Ectodermal cell (in vitro differentiated cells): ENCODE data around the gene ZGRF1.

Experiments used
- H3K27ac ChIP-seq: 2 replicates; pipeline ENCODE4 v1.7.0; 2013; ENCODE audit warnings: mild to moderate bottlenecking, low read depth, low read length; ENCODE audit not compliant: insufficient read depth, poor library complexity, severe bottlenecking
- H3K27me3 ChIP-seq: 2 replicates; pipeline ENCODE4 v1.7.0; 2013; ENCODE audit warnings: mild to moderate bottlenecking, low read length; ENCODE audit not compliant: insufficient read depth, control insufficient read depth, poor library complexity, severe bottlenecking
- H3K36me3 ChIP-seq: one replicate; pipeline ENCODE4 v1.7.0; 2013; ENCODE audit warnings: low read length; ENCODE audit not compliant: control insufficient read depth, insufficient read depth
- H3K4me1 ChIP-seq: one replicate; pipeline ENCODE4 v1.7.0; 2013; ENCODE audit warnings: low read length; ENCODE audit not compliant: control insufficient read depth, insufficient read depth
- H3K4me3 ChIP-seq: 2 replicates; pipeline ENCODE4 v1.7.0; 2013; ENCODE audit warnings: low read depth, low read length, control low read depth; ENCODE audit not compliant: insufficient read depth
- H3K9me3 ChIP-seq: 2 replicates; pipeline ENCODE4 v1.7.0; 2013; ENCODE audit warnings: mild to moderate bottlenecking, low read length, moderate library complexity; ENCODE audit not compliant: control insufficient read depth
- WGBS, 2 experiments: methylation state at CpG; one replicate each; pipeline ENCODE4 v1.1.7; 2013; ENCODE audit warnings: missing lambda C conversion rate in 2 of 2; 5-methylcytosine and 5-hydroxymethylcytosine counted together

Gene ZGRF1

DNA sequence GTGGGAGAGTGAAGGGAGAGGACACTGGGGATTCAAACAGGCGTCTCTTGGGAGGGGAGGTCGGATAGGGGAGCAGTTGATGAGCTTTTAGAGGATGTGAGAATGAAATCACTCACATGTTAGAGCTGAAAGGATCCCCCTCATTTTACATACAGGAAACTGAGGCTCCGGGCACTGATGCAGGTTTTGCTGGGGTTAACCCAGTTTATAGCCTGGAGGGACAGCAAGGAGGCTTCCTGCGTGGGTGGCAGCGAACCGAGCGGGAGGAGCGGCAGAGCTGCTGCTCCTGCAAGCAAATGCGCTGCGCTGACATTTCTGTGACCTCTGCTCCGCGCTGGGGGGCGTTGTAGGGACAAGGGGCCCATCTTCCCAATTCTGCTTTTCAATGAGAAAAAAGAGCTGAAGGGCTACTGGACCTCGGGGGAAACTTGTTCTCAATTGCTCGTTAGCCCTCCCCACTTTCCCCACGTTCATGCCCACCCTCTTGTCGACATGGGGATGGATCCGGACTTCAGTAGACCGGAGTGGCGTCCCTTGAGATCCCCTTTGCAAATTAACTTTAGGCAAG is 119.6 kb downstream of the ZGRF1 start:
- Histone ChIP-seq H3K27ac (no peak overlapping the region), H3K4me3 (peak overlapping the region; percentile 27)

DNA sequence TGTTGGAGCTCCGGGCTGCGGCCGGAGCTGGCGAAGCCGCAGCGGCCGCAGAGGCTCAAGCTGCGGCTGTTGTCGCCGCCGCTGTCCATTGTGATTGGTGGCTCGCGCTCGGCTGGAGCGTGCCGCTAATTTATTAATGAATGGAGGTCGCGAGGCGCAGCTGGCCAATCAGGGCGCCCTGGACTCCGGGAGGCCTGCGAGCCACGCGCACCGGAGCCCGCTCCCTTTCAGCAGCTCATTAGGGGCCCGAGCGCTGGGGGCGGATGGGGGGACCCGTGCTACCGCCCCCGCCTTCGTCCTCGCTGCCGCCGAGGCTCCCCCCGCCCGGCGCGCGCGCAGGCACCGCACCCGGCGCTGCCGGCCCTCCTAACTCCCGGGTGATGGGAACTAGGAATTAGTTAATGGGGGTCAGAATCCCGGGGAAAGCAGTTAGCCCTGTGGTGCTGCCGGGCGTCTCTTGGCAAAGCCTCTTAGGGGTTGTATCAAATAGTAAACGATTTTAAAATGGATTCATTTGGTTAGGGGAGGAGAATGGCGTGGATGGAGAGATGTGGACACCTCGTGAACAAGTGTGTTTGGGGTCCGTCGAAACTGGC is 120.1 kb downstream of the ZGRF1 start:
- H3K27me3 ChIP-seq = peaks cover 100% of the 10 kb centered on the region
- no peak overlapping the region for H3K27ac ChIP-seq
- no peaks in the 10 kb centered on the region for H3K36me3 ChIP-seq
- H3K9me3 ChIP-seq = no peaks in the 10 kb centered on the region
- 1% methylated on average over 55 of the region's 55 CpGs for WGBS, 2 experiments
- H3K4me1 ChIP-seq = peaks cover 45% of the 10 kb centered on the region
- H3K4me3 ChIP-seq = peak overlapping the region; percentile 27

More for the DNA sequence above, 119.6 kb downstream of the ZGRF1 start:
- no peaks in the 10 kb centered on the region for H3K9me3 ChIP-seq
- no peaks in the 10 kb centered on the region for H3K36me3 ChIP-seq
- WGBS, 2 experiments = 1% methylated on average over 20 of the region's 20 CpGs
- peaks cover 100% of the 10 kb centered on the region for H3K27me3 ChIP-seq
- H3K4me1 ChIP-seq = peaks cover 49% of the 10 kb centered on the region

DNA sequence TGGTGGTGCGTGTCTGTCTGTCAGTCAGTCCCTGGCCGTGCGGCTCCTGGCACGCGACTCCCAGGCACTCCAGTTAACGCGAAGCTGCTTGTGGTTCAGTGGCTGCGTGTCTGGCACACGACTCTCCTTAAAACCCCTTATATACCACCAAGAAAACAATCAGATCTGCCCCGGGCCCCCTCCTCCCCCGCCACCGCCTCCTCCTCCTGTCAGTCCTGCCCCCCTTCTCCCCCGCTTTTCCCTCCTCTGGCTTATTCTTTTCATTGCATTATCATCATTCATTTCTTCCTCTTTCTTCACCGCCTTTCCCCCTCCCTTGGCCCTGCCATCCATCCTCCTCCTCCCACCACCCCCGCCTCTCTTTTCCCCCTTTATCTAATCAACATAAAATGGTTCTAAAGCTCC is 120.6 kb downstream of the ZGRF1 start, which contains the start of gene NEUROG2:
NEUROG2 (minus strand) TSS at position 115 of the 405 bp plus-strand sequence. CDS start 705 bp downstream, outside the sequence.
- WGBS, 2 experiments = 0 to 1% methylated on average over 15 of the region's 15 CpGs
- no peaks in the 10 kb centered on the region for H3K36me3 ChIP-seq

DNA sequence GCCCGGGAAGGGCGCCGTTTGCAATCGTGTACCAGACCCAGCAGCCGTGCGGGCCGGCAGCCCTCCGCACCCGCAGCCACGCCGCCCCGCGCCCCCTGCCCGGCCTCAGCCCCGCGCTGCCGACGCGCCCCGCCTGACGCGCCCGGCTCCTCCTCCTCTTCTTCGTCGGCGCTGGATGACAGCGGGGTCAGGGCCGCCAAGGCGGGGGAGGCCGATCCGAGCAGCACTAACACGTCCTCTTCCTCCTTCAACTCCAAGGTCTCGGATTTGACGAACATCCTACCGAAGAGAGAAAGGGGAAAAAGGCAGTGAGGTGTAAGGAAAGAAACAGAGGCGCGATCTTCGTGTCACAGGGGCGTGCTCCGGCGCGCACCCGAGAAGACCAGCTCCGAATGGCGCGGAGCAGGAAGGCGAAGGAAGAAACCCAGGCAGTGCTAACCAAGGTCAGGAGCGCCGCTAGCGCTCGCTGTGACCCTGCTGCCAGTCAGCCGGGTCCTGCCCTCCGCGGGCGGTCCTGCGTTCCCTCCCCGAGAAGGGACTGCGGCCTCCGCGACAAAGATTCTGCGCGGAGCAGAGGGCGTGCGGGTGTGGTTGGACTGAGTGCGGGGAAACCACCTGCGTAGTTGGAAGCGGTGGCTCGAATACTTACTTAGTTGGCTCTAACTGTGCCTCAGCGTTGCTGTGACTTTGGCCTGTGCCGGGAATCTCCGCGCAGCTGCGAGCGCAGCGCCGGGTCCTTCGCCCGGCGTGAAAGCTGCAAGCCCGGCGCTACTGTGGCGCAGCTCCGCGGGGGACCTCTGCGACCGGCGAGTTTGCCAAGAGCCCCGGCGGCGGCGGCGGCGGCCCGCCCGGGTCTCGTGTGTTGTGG is 121.3 kb downstream of the ZGRF1 start:
- Histone ChIP-seq H3K36me3 (no peaks in the 10 kb centered on the region), H3K4me1 (peaks cover 45% of the 10 kb centered on the region), H3K27me3 (peaks cover 100% of the 10 kb centered on the region), H3K9me3 (no peaks in the 10 kb centered on the region), H3K27ac (no peak overlapping the region), H3K4me3 (peak overlapping the region; percentile 24)
- whole genome bisulfite sequencing, 2 experiments = 1% methylated on average over 96 of the region's 96 CpGs

More for the DNA sequence above, 120.6 kb downstream of the ZGRF1 start, which contains the start of gene NEUROG2:
- peaks cover 100% of the 10 kb centered on the region for H3K27me3 ChIP-seq
- peaks cover 46% of the 10 kb centered on the region for H3K4me1 ChIP-seq
- H3K9me3 ChIP-seq = no peaks in the 10 kb centered on the region
- peak within 1 kb of the TSS; percentile 27 for H3K4me3 ChIP-seq
- no peak within 1 kb of the TSS for H3K27ac ChIP-seq

DNA sequence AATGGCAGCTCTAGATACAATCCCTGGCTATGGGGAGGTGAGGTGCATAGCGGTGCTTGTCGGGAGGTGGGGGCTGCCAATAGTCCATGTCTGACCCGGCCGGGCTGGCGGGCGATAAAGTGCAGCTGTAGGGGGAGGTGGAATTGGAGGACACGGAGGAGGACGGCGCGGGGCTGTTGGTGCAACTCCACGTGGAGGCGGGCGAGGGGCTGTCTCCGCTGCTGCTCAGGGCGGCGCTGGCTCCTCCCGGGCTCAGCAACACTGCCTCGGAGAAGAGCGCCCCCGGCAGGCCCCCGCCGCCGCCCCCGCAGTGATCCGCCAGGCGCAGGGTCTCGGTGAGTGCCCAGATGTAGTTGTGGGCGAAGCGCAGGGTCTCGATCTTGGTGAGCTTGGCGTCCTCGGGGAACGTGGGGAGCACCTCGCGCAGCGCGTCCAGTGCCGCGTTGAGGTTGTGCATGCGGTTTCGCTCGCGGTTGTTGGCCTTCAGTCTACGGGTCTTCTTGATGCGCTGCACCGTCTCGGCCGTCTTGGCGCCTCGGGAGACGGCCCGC is 122.0 kb downstream of the ZGRF1 start:
- peaks cover 41% of the 10 kb centered on the region for H3K4me1 ChIP-seq
- H3K27me3 ChIP-seq = peaks cover 100% of the 10 kb centered on the region
- no peaks in the 10 kb centered on the region for H3K9me3 ChIP-seq
- WGBS, 2 experiments = 1% methylated on average over 52 of the region's 52 CpGs
- H3K27ac ChIP-seq = no peak overlapping the region
- H3K4me3 ChIP-seq = peak overlapping the region; percentile 24
- H3K36me3 ChIP-seq = no peaks in the 10 kb centered on the region

DNA sequence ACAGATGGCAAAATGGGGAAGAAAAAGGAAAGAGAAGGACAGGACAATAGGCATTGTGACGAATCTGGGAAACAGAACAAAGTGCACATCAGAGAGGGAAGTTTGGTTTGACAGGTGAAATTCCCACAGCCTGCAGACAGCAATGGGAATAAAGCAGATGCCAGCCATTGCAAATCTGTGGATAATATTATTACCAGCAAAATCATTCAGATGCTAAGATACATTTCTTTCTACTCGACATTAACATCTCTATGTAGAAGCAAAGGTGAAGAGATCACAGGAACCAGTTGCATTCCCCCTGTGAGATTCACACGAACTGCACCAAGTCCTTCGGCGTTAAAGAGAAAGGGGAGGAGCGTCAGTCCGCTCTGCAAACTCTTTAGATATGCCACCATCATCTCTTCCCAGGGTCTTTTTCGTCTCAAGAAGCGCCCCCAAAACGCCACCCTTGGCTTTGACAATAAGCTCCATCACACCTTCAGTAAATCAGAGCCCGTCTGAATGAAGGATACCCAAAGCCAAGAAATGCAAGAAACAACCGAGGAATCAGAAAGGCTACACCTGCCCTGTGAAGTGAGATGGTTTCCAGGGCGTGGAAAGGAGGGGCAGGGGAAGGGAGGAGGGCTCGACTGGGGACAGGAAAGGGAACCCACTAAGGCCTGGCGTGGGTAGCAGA is 122.6 kb downstream of the ZGRF1 start:
- Histone ChIP-seq H3K9me3 (no peaks in the 10 kb centered on the region), H3K4me1 (peaks cover 46% of the 10 kb centered on the region), H3K27me3 (peaks cover 100% of the 10 kb centered on the region), H3K36me3 (no peaks in the 10 kb centered on the region), H3K4me3 (no peak overlapping the region), H3K27ac (no peak overlapping the region)
- 2% methylated on average over 15 of the region's 15 CpGs for WGBS, 2 experiments

DNA sequence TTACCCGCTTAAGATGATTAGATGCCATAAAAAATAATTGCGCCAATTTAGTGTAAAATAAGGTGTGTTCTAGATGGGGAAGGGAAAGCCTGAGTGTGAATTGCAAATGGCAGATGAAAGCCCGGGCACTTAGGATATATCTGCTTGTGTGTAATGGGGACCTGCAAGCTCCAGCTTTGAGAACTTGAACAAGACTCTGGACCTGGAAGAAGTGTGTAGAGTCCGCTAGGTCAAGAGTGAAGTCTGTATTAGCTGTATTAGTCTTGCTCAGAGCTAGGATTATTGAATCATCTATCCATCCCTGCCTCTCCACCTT is 124.9 kb downstream of the ZGRF1 start:
- H3K27ac ChIP-seq = no peak overlapping the region
- H3K36me3 ChIP-seq = no peaks in the 10 kb centered on the region
- H3K4me1 ChIP-seq = peaks cover 41% of the 10 kb centered on the region
- H3K27me3 ChIP-seq = peaks cover 100% of the 10 kb centered on the region
- 19 to 22% methylated on average over 4 of the region's 4 CpGs for WGBS, 2 experiments
- no peaks in the 10 kb centered on the region for H3K9me3 ChIP-seq
- no peak overlapping the region for H3K4me3 ChIP-seq

DNA sequence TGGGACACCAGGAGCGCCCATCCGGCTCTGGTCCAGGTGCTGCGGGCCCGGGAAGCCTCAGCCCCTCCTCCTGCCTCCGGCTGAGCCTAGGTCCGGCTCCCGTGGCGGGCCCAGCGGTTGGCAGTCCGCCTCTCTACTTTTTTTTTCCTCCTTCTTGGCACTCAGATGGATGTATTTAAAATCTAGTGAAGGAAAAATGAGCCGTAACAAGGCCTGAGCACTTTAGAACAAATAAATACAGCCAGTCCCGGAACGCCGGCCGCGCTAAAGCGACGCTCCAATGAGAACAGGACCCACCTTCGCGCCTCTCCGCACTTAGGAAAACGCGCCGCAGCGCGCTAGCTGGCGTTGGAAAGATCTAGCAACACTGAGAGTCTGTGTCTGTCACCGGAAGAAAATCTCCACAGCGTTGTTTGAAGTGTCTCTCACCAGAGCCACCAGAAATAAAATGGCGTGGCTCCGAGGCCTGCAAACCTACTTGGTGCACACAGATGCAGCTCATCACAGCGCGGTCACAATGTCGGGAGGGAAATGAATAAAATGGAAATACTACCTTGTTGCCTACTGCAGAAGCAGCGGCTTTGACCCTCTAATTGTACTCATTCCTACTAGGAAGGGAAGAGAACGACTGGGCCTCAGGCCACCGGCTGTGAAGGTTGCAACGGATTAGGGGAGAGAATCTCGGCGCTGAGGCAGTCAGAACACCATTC is 125.5 kb downstream of the ZGRF1 start:
- WGBS, 2 experiments = 1% methylated on average over 39 to 40 of the region's 40 CpGs
- H3K36me3 ChIP-seq = no peaks in the 10 kb centered on the region
- peaks cover 100% of the 10 kb centered on the region for H3K27me3 ChIP-seq
- H3K4me1 ChIP-seq = peaks cover 37% of the 10 kb centered on the region
- peak overlapping the region; percentile 24 for H3K4me3 ChIP-seq
- no peaks in the 10 kb centered on the region for H3K9me3 ChIP-seq
- H3K27ac ChIP-seq = no peak overlapping the region

DNA sequence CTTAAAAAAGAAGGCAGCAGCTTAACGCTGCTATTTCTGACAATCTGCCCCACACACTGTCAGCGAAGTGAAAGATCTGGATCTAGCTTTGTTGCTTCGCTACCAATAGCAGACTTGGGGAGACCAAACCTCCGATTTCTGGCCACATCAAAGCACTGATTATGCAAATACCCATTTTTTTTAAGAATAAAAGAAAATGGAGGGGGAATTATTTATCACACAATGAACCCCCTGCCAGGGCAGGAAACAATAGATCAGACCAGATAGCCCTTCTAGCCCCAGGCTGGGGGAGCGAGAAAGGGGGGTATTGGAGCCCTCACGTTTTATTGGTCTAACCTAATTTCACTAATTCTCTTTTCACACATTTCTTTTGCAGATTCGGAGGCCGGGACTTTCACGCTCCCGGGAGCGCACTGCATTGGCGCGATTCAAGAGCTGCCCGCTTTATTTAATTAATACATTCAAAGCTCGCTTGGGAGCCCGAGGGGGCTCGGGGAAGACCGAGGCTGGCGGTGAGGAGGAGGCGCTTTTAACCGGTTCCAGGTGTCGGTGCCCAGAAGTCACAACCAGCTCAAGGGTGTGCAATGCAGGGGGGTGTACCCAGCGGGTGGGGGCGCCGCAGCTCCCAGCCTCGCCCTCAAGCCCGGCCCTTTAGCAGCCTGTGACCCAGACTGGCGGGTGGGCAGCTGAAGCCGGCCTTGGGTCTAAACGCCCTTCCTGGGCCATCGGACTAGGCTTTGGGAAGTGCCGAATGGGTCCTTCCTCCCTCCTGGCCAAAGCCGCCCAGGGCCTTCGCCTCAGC is 126.2 kb downstream of the ZGRF1 start:
- Histone ChIP-seq H3K9me3 (no peaks in the 10 kb centered on the region), H3K4me1 (peaks cover 32% of the 10 kb centered on the region), H3K4me3 (peak overlapping the region; percentile 24), H3K27me3 (peaks cover 100% of the 10 kb centered on the region), H3K36me3 (no peaks in the 10 kb centered on the region), H3K27ac (no peak overlapping the region)
- 0 to 1% methylated on average over 34 of the region's 34 CpGs for WGBS, 2 experiments
